Kasumi-1 (cell line): Measurements from ENCODE around the gene RAD51AP2.

Source experiments
- DNase-seq, 2 experiments: peaks; one replicate each; lab custom pipeline; 2025; lab: John Stamatoyannopoulos, UW

Gene RAD51AP2

GRCh38 chr2:17470855-17471641 is 47.2 kb downstream of the RAD51AP2 start:
- peak in 1 of 2 experiments; percentile 5 for DNase-seq

DNA sequence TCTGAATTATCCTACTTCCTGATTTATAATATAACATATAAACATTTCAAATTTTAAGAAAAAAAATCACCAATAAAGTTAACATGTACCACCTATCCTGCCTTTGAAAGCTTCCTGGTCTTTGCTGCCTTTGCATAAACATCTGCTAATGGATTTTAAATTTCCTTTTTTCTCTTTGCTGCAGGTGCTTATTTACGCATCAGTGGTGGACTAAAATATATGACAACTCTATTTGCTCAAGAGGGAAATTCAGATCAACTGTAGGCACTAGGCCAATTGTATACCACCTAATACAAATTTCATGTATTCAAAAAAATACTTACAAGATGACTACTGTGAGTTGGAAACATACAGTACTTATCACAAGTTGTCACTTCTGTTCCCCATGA is 57.2 kb downstream of the RAD51AP2 start:
- no peak for DNase-seq
